GM18868 (cell line): Measurements from ENCODE around the gene QSOX1.

ENCODE experiments used
- ATAC-seq: cut with Tn5 transposase; IDR thresholded peaks from one replicate; pipeline ENCODE4 v1.9.1; 2021; ENCODE audit warnings: mild to moderate bottlenecking, moderate library complexity; ENCODE audit not compliant: unreplicated experiment

The QSOX1 gene

GRCh38 chr1:180150982-180151381, 3.7 kb upstream of the QSOX1 start:
- ATAC-seq: no peak

GRCh38 chr1:180151508-180151907, 3.2 kb upstream of the QSOX1 start:
- ATAC-seq: no peak

- ATAC-seq: no peak
Observed at GRCh38 chr1:180152588-180152987, 2.1 kb upstream of the QSOX1 start.

- ATAC-seq: no peak
Observed at GRCh38 chr1:180153032-180153431, 1.6 kb upstream of the QSOX1 start.

- no peak for ATAC-seq
Observed at GRCh38 chr1:180154003-180154324, 705 bp upstream of the QSOX1 start.

GRCh38 chr1:180155182-180155682, 563 bp downstream of the QSOX1 start:
- no peak for ATAC-seq

GRCh38 chr1:180156201-180156600, 1.5 kb downstream of the QSOX1 start:
- ATAC-seq: peak; percentile 12

- ATAC-seq: no peak
Observed at GRCh38 chr1:180156631-180157091, 2.0 kb downstream of the QSOX1 start.

- no peak for ATAC-seq
Observed at GRCh38 chr1:180157108-180157507, 2.4 kb downstream of the QSOX1 start.

GRCh38 chr1:180157576-180158057, 2.9 kb downstream of the QSOX1 start:
- ATAC-seq: no peak

GRCh38 chr1:180158149-180159147, 3.8 kb downstream of the QSOX1 start:
- ATAC-seq: no peak

GRCh38 chr1:180160357-180160756, 5.7 kb downstream of the QSOX1 start:
- ATAC-seq: no peak

- no peak for ATAC-seq
Observed at GRCh38 chr1:180163041-180163440, 8.4 kb downstream of the QSOX1 start.

- no peak for ATAC-seq
Observed at GRCh38 chr1:180165096-180165495, 10.4 kb downstream of the QSOX1 start.

GRCh38 chr1:180165509-180166435, 11.1 kb downstream of the QSOX1 start:
- no peak for ATAC-seq

GRCh38 chr1:180166436-180166800, 11.7 kb downstream of the QSOX1 start:
- no peak for ATAC-seq

- ATAC-seq: no peak
Observed at GRCh38 chr1:180167021-180167701, 12.5 kb downstream of the QSOX1 start.

GRCh38 chr1:180167721-180168467, 13.2 kb downstream of the QSOX1 start:
- ATAC-seq: no peak

- ATAC-seq: peak; percentile 76
Observed at GRCh38 chr1:180168786-180169639, 14.3 kb downstream of the QSOX1 start.
